OCI-LY7 (cell line): ENCODE results near the gene SPATA32.

Source experiments
- EZH2phosphoT487 ChIP-seq: fragments of 200-600 bp; sonication (generic); IDR thresholded peaks from 2 replicates; pipeline ENCODE4 v1.6.1; 2018; ENCODE audit warnings: low read depth, borderline replicate concordance, mild to moderate bottlenecking, mixed run types, antibody characterized with exemption, low read length, moderate library complexity, mixed read lengths
- TF ChIP-seq, protein P1 (sequence below): fragments of 200-600 bp; sonication (generic); conservative IDR thresholded peaks from 2 replicates; pipeline ENCODE4 v1.5.1; 2014; ENCODE audit warnings: mild to moderate bottlenecking, antibody characterized with exemption, low read length, moderate library complexity, mixed read lengths

DNA sequence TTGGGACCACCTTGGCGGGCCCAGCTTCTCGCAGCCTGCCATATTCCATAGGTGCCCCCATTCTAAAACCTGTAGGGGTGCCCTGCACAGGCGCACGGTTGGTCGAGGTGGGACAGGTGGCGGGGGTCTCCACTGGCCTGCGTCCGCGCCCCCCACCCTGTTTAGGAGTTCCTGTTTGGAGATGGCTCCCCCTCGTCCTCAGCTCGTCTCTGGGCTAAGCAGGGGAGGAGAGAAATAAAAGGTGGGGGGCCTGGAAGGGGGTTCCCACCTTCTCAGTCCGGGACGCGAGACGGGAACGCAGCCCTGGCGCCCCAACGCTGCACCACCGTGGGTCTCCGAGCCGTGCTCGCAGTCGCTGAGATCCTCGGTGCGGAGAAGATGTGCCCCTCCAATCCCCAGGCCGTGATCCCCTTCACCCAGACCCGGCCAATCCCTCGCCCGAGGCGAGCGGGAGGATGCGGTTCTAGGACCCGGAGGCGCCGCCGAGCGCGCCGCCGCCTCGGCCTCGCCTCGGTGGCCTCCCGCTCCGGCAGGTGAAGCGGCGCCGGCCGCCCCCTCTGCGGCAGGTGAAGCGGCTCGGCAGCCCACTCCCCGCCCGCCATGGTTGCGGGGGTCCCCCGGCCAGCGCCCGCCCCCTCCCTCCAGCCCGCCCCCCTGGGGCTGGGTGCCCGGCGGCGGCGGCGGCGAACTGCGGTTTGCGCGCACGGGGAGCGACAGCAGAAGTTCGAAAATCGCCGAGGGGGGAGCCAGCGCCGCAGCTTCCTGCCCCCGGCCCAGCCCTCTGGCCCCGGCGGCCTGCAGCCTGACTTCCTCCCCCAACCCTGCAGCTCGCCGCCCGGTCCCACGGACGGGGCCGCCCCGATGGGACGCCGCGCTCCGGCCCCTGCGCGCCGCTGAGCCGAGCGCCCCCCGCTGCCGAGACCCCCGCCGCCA lies 40.5 kb downstream of the SPATA32 start, which contains the start of gene FMNL1:
- TF ChIP-seq, protein P1, sequence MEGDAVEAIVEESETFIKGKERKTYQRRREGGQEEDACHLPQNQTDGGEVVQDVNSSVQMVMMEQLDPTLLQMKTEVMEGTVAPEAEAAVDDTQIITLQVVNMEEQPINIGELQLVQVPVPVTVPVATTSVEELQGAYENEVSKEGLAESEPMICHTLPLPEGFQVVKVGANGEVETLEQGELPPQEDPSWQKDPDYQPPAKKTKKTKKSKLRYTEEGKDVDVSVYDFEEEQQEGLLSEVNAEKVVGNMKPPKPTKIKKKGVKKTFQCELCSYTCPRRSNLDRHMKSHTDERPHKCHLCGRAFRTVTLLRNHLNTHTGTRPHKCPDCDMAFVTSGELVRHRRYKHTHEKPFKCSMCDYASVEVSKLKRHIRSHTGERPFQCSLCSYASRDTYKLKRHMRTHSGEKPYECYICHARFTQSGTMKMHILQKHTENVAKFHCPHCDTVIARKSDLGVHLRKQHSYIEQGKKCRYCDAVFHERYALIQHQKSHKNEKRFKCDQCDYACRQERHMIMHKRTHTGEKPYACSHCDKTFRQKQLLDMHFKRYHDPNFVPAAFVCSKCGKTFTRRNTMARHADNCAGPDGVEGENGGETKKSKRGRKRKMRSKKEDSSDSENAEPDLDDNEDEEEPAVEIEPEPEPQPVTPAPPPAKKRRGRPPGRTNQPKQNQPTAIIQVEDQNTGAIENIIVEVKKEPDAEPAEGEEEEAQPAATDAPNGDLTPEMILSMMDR = no peak
- no peak for TF ChIP-seq EZH2phosphoT487
